GM12873 (cell line): Measurements from ENCODE around the gene INVS.

Experiments used
- TF ChIP-seq, protein P1 (sequence below): IDR thresholded peaks from 2 replicates; pipeline ENCODE4 v1.5.1; 2012; ENCODE audit warnings: low read depth, mild to moderate bottlenecking, moderate library complexity, low read length, control low read depth; ENCODE audit not compliant: insufficient read depth; ENCODE audit errors: missing control alignments

Gene INVS

GRCh38 chr9:100101608-100102007, 2.6 kb downstream of the INVS start:
- TF ChIP-seq, protein P1, sequence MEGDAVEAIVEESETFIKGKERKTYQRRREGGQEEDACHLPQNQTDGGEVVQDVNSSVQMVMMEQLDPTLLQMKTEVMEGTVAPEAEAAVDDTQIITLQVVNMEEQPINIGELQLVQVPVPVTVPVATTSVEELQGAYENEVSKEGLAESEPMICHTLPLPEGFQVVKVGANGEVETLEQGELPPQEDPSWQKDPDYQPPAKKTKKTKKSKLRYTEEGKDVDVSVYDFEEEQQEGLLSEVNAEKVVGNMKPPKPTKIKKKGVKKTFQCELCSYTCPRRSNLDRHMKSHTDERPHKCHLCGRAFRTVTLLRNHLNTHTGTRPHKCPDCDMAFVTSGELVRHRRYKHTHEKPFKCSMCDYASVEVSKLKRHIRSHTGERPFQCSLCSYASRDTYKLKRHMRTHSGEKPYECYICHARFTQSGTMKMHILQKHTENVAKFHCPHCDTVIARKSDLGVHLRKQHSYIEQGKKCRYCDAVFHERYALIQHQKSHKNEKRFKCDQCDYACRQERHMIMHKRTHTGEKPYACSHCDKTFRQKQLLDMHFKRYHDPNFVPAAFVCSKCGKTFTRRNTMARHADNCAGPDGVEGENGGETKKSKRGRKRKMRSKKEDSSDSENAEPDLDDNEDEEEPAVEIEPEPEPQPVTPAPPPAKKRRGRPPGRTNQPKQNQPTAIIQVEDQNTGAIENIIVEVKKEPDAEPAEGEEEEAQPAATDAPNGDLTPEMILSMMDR: no peak

- TF ChIP-seq, protein P1: no peak
Observed at GRCh38 chr9:100104314-100104713, 5.3 kb downstream of the INVS start.

GRCh38 chr9:100105861-100106260, 6.8 kb downstream of the INVS start:
- TF ChIP-seq, protein P1: no peak

- TF ChIP-seq, protein P1: no peak
Observed at GRCh38 chr9:100106616-100107015, 7.6 kb downstream of the INVS start.

- TF ChIP-seq, protein P1: no peak
Observed at GRCh38 chr9:100108559-100108958, 9.5 kb downstream of the INVS start.

- TF ChIP-seq, protein P1: no peak
Observed at GRCh38 chr9:100111235-100111634, 12.2 kb downstream of the INVS start.

DNA sequence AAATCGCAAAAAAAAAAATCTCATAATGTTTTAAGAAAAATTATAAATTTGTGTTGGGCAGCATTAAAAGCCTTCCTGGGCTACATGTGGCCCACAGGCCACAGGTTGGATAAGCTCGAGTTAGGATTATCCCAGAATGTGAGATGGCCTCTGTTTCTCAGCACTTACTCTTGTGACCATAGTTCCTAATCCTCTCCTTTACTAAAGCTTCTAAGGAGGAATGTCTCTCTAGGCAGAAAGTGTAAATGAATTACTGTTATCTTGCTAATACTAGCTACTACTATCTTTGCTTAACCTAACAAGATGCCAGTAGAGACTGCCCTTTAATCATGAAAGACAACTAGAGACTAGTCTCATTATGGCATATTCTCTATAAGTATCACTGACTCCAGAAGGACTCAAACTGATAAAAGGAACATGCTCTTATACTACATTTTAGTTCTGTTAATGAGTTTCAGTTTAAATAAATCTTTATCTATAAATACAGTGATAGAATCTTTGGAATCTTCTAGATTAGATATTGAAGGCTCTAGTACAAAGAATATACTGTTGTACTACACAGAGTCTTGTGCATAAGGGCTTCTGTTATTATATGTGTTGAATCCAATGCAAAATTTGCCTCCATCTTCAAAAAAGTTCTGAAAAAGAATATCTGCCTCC, 13.8 kb downstream of the INVS start:
- TF ChIP-seq, protein P1: no peak
